Endothelial cell of umbilical vein (primary cell): ENCODE results near the gene MCFD2. TPM values are rescaled to one million over a fixed set of nuclear protein-coding genes. Genes with fewer than 3 reads are reported as not detected.
"Not testable (repeated sequence)": the region's sequence is repeated elsewhere in the genome, so short reads cannot be mapped to it uniquely, and the experiment has no call there.

Experiments
- BruUV-seq: library from RNA; stranded (reverse); fragments of 400-500 nt; replicated peaks from 2 replicates; lab custom pipeline; 2021; lab: Mats Ljungman, UMichigan
- CTCF ChIA-PET: fragments of 300-600, 350-600 bp; sonication (Branson Sonifier 250); formaldehyde crosslinking; loops from one replicate; lab custom pipeline; 2021; ENCODE audit warnings: antibody characterized with exemption, inconsistent platforms; lab: Charles Lee
- POLR2A ChIA-PET: fragments of 300-600, 350-600 bp; sonication (Branson Sonifier 250); formaldehyde crosslinking; loops from one replicate; lab custom pipeline; 2021; ENCODE audit warnings: antibody characterized with exemption, inconsistent platforms; lab: Charles Lee
- DNase-seq: peaks from one replicate; pipeline ENCODE4 v3.0.0-alpha.2; 2011; ENCODE audit warnings: low read depth, low spot score
- FAIRE-seq: peaks from 2 replicates; lab custom pipeline; 2011; peaks lifted over from hg19 to GRCh38; lab: Jason Lieb, UNC
- H2AFZ ChIP-seq: 2 replicates; pipeline ENCODE4 v1.6.0; 2012; ENCODE audit warnings: low read depth, low read length, control low read depth, inconsistent platforms
- H3K27ac ChIP-seq: 2 replicates; pipeline ENCODE4 v1.5.1; 2011; ENCODE audit warnings: low read depth, mild to moderate bottlenecking, control low read depth, low read length, moderate library complexity; ENCODE audit not compliant: insufficient read depth
- H3K27me3 ChIP-seq, 2 experiments: 2 replicates each; pipeline versions ENCODE4 v1.6.0 to v1.6.1; 2011; ENCODE audit warnings: low read length in 2 of 2, mixed read lengths in 1 of 2; ENCODE audit not compliant: control insufficient read depth in 2 of 2, insufficient read depth in 2 of 2
- H3K36me3 ChIP-seq, 2 experiments: 2 replicates in 1 of 2; 3 replicates in 1 of 2; pipeline ENCODE4 v1.5.1; 2011; ENCODE audit warnings: low read length in 2 of 2, mild to moderate bottlenecking in 1 of 2, moderate library complexity in 1 of 2; ENCODE audit not compliant: control insufficient read depth in 2 of 2, insufficient read depth in 2 of 2; ENCODE audit errors: extremely low read depth in 1 of 2
- H3K4me1 ChIP-seq: 3 replicates; pipeline ENCODE4 v1.5.1; 2011; ENCODE audit warnings: mild to moderate bottlenecking, low read length; ENCODE audit not compliant: control insufficient read depth, insufficient read depth; ENCODE audit errors: extremely low read depth
- H3K4me2 ChIP-seq: 2 replicates; pipeline ENCODE4 v1.6.1; 2011; ENCODE audit warnings: low read length, control low read depth, mixed read lengths; ENCODE audit not compliant: insufficient read depth
- H3K4me3 ChIP-seq, 3 experiments: fragments of 200-600 bp in 1 of 3; sonication (generic), shearing (Covaris generic) in 1 of 3; replicated peaks in 1 of 3; 2 replicates each; pipeline ENCODE4 v1.5.1; 2011 to 2016; ENCODE audit warnings: control low read depth in 3 of 3, low read length in 3 of 3, mild to moderate bottlenecking in 2 of 3, inconsistent platforms in 1 of 3, low read depth in 1 of 3, moderate library complexity in 1 of 3; ENCODE audit not compliant: insufficient read depth in 1 of 3
- H3K79me2 ChIP-seq: 2 replicates; pipeline ENCODE4 v1.6.0; 2012; ENCODE audit warnings: low read length, inconsistent platforms; ENCODE audit not compliant: control insufficient read depth, insufficient read depth
- H3K9ac ChIP-seq: replicated peaks from 2 replicates; pipeline ENCODE3; 2011; ENCODE audit warnings: low read length, control low read depth; ENCODE audit not compliant: insufficient read depth; ENCODE audit errors: extremely low read depth
- H3K9me1 ChIP-seq: replicated peaks from 3 replicates; pipeline ENCODE4 v1.6.0; 2011; ENCODE audit warnings: mild to moderate bottlenecking, low read length; ENCODE audit not compliant: control insufficient read depth, insufficient read depth; ENCODE audit errors: extremely low read depth
- H3K9me3 ChIP-seq: replicated peaks from 2 replicates; pipeline ENCODE4 v1.5.1; 2012; ENCODE audit warnings: low read length, inconsistent platforms; ENCODE audit not compliant: control insufficient read depth, insufficient read depth
- H4K20me1 ChIP-seq: replicated peaks from 2 replicates; pipeline ENCODE3; 2011; ENCODE audit warnings: mild to moderate bottlenecking, low read length; ENCODE audit not compliant: control insufficient read depth, insufficient read depth; ENCODE audit errors: extremely low read depth
- CTCF ChIP-seq, 2 donors: IDR thresholded peaks; 1 replicate in 1 of 2; 2 replicates in 1 of 2; pipeline ENCODE4 v1.5.1; 2011; ENCODE audit warnings: low read length in 2 of 2, mild to moderate bottlenecking in 2 of 2, moderate library complexity in 2 of 2, control low read depth in 1 of 2, inconsistent platforms in 1 of 2, low read depth in 1 of 2; ENCODE audit not compliant: insufficient read depth in 1 of 2; ENCODE audit errors: extremely low read depth in 1 of 2
- EZH2 ChIP-seq: IDR thresholded peaks from 2 replicates; pipeline ENCODE4 v1.6.1; 2012; ENCODE audit warnings: borderline replicate concordance, low read depth, mild to moderate bottlenecking, moderate library complexity, low read length, inconsistent platforms; ENCODE audit not compliant: severe bottlenecking
- FOS ChIP-seq: IDR thresholded peaks from 2 replicates; pipeline ENCODE4 v1.6.1; 2011; ENCODE audit warnings: mild to moderate bottlenecking, low read length, moderate library complexity, borderline replicate concordance; ENCODE audit not compliant: insufficient read depth
- GATA2 ChIP-seq: IDR thresholded peaks from 2 replicates; pipeline ENCODE4 v1.7.0; 2011; ENCODE audit warnings: low read depth, mild to moderate bottlenecking, moderate library complexity, mixed read lengths, low read length; ENCODE audit not compliant: insufficient read length, insufficient read depth
- JUN ChIP-seq: IDR thresholded peaks from 2 replicates; pipeline ENCODE4 v1.6.1; 2011; ENCODE audit warnings: borderline replicate concordance, low read depth; ENCODE audit not compliant: insufficient read length, insufficient read depth
- MAX ChIP-seq: IDR thresholded peaks from 2 replicates; pipeline ENCODE4 v1.6.1; 2011; ENCODE audit not compliant: insufficient read depth, insufficient read length
- MYC ChIP-seq: IDR thresholded peaks from one replicate; pipeline ENCODE4 v1.6.1; 2011; ENCODE audit warnings: mild to moderate bottlenecking, low read depth, low read length
- POLR2A ChIP-seq: IDR thresholded peaks from 2 replicates; pipeline ENCODE4 v1.6.1; 2012; ENCODE audit warnings: low read depth, mild to moderate bottlenecking, control low read depth, low read length
- POLR2AphosphoS5 ChIP-seq: IDR thresholded peaks from 2 replicates; pipeline ENCODE4 v1.6.1; 2012; ENCODE audit warnings: low read depth, mild to moderate bottlenecking, control low read depth, low read length, moderate library complexity; ENCODE audit not compliant: insufficient read depth
- dilution Hi-C: fragments of 300-500 bp; cut with MboI; formaldehyde crosslinking; loops from one replicate; pipeline ENCODE4 v1.15.0; 2019; ENCODE audit warnings: low sequenced_read_pairs; ENCODE audit not compliant: extremely low pct_ligation_motif_present
- intact Hi-C: fragments of 100-400 bp; cut with micrococcal nuclease; formaldehyde crosslinking; loops from one replicate; pipeline ENCODE4 v1.10.0; 2022
- polyA plus RNA-seq, 4 experiments: library from polyadenylated mRNA; depleted of rRNA in 3 of 4; stranded (reverse) in 3 of 4; unstranded in 1 of 4; fragments of >200 nt; gene quantifications; 2 replicates each; pipeline versions ENCODE4 v1.2.1 to v1.2.3, GENCODE V29; 2011 to 2012; ENCODE audit warnings: missing spikeins in 1 of 4
- total RNA-seq: library from RNA; stranded (reverse); gene quantifications from 2 replicates; pipeline ENCODE4 v1.2.3, GENCODE V29; 2021

Gene MCFD2
- total and polyA plus RNA-seq, 2 donors (not counting 3 experiments of a cell fraction or from before 2014, with no cell fraction given): 74.8 to 141 TPM

- H3K9me3 ChIP-seq: no peaks in the 10 kb centered on the region
- FAIRE-seq (no peak), DNase-seq (no peak)
- H3K4me3 ChIP-seq: no peak overlapping the region
- H4K20me1 ChIP-seq: no peaks in the 10 kb centered on the region
- H3K4me1 ChIP-seq: peaks cover 31% of the 10 kb centered on the region
- ChIA-PET CTCF (interaction anchor here (1.0 to 2.5 kb wide), 4 partner anchors 9 to 414 kb away, joined by 4 to 12 read pairs (median 4); no protein-coding TSS in a partner anchor), POLR2A (no interaction called here)
- H3K27ac ChIP-seq: no peak overlapping the region
- no peaks in the 10 kb centered on the region for H3K27me3 ChIP-seq
- H3K36me3 ChIP-seq: peaks cover 7 to 34% of the 10 kb centered on the region in 2 experiments
- H2AFZ ChIP-seq: no peak overlapping the region
- no peak overlapping the region for H3K9ac ChIP-seq
- intact Hi-C loops (no loop called here), dilution Hi-C loops (no loop called here)
- TF ChIP-seq GATA2: no peak
- TF ChIP-seq MAX: no peak
- no peak for TF ChIP-seq POLR2AphosphoS5
- no peak for TF ChIP-seq MYC
- TF ChIP-seq EZH2: no peak
- TF ChIP-seq FOS: no peak
- no peak for TF ChIP-seq CTCF (IDR thresholded peaks at IDR 0.05; ENCODE audit: extremely low read depth in 1 of 2, insufficient read depth in 1 of 2, low read depth in 1 of 2, low read length in 2 of 2)
- TF ChIP-seq POLR2A: no peak
- TF ChIP-seq JUN: no peak
- H3K9me1 ChIP-seq: no peaks in the 10 kb centered on the region
- H3K4me2 ChIP-seq: no peak overlapping the region
- H3K79me2 ChIP-seq: peaks cover 66% of the 10 kb centered on the region
- no TSS peak for BruUV-seq
These were observed 6.5 kb downstream of the MCFD2 start for GRCh38 chr2:46909150-46909549.

- H2AFZ ChIP-seq, H4K20me1 ChIP-seq, POLR2A ChIA-PET, BruUV-seq, intact Hi-C loops, DNase-seq, H3K27ac ChIP-seq, H3K4me2 ChIP-seq, H3K9me1 ChIP-seq, H3K4me1 ChIP-seq, H3K9ac ChIP-seq, FAIRE-seq, CTCF ChIA-PET, H3K4me3 ChIP-seq, dilution Hi-C loops, H3K27me3 ChIP-seq, H3K9me3 ChIP-seq: not testable (repeated sequence)
- H3K36me3 ChIP-seq: peaks cover 7 to 34% of the 10 kb centered on the region in 2 experiments
- peaks cover 32% of the 10 kb centered on the region for H3K79me2 ChIP-seq
These were observed 10.5 kb downstream of the MCFD2 start for GRCh38 chr2:46904908-46905678.
